Keratinocyte (primary cell): Measurements from ENCODE around the gene LUC7L3. TPM values are rescaled to one million over a fixed set of nuclear protein-coding genes. Genes with fewer than 3 reads are reported as not detected.
A peak's percentile ranks its signal among the peaks of the same experiment; 100 is the strongest.

Experiments used
- DNase-seq: peaks from one replicate; pipeline ENCODE4 v3.0.0-alpha.2; 2011; ENCODE audit warnings: low read depth, missing footprints, low spot score
- FAIRE-seq: peaks from 2 replicates; lab custom pipeline; 2011; peaks lifted over from hg19 to GRCh38; lab: Jason Lieb, UNC
- H2AFZ ChIP-seq: 2 replicates; pipeline ENCODE4 v1.6.0; 2012; ENCODE audit warnings: low read length, control low read depth, inconsistent platforms; ENCODE audit not compliant: control insufficient read depth
- H3K27ac ChIP-seq: 2 replicates; pipeline ENCODE4 v1.5.1; 2011; ENCODE audit warnings: low read length; ENCODE audit not compliant: control insufficient read depth, insufficient read depth
- H3K27me3 ChIP-seq: 3 replicates; pipeline ENCODE4 v1.6.0; 2011; ENCODE audit warnings: low read length; ENCODE audit not compliant: control insufficient read depth, insufficient read depth; ENCODE audit errors: extremely low read depth
- H3K36me3 ChIP-seq, 2 experiments: 2 replicates in 1 of 2; 3 replicates in 1 of 2; pipeline ENCODE4 v1.5.1; 2011; ENCODE audit warnings: low read length in 2 of 2, mild to moderate bottlenecking in 1 of 2; ENCODE audit not compliant: control insufficient read depth in 2 of 2, insufficient read depth in 2 of 2; ENCODE audit errors: extremely low read depth in 1 of 2
- H3K4me1 ChIP-seq: 3 replicates; pipeline ENCODE4 v1.5.1; 2011; ENCODE audit warnings: low read length; ENCODE audit not compliant: control insufficient read depth, insufficient read depth; ENCODE audit errors: extremely low read depth
- H3K4me2 ChIP-seq: 3 replicates; pipeline ENCODE4 v1.6.0; 2011; ENCODE audit warnings: low read depth, low read length; ENCODE audit not compliant: control insufficient read depth, insufficient read depth; ENCODE audit errors: extremely low read depth
- H3K4me3 ChIP-seq, 3 experiments: fragments of 200-600 bp in 1 of 3; sonication (generic) in 1 of 3; 2 replicates in 2 of 3; 3 replicates in 1 of 3; pipeline ENCODE4 v1.5.1; 2011 to 2016; ENCODE audit warnings: low read length in 3 of 3, mild to moderate bottlenecking in 3 of 3, control low read depth in 2 of 3, inconsistent platforms in 1 of 3, low read depth in 1 of 3, mixed read lengths in 1 of 3, mixed run types in 1 of 3, moderate library complexity in 1 of 3; ENCODE audit not compliant: control insufficient read depth in 2 of 3, insufficient read depth in 2 of 3; ENCODE audit errors: extremely low read depth in 1 of 3
- H3K79me2 ChIP-seq: 2 replicates; pipeline ENCODE4 v1.6.0; 2012; ENCODE audit warnings: low read length; ENCODE audit not compliant: control insufficient read depth, insufficient read depth
- H3K9ac ChIP-seq: 3 replicates; pipeline ENCODE4 v1.6.0; 2011; ENCODE audit warnings: low read length; ENCODE audit not compliant: control insufficient read depth, insufficient read depth; ENCODE audit errors: extremely low read depth
- H3K9me1 ChIP-seq: 3 replicates; pipeline ENCODE4 v1.6.0; 2011; ENCODE audit warnings: low read length; ENCODE audit not compliant: control insufficient read depth, insufficient read depth; ENCODE audit errors: extremely low read depth
- H3K9me3 ChIP-seq: 2 replicates; pipeline ENCODE4 v1.5.1; 2012; ENCODE audit warnings: low read depth, low read length; ENCODE audit not compliant: control insufficient read depth
- H4K20me1 ChIP-seq: 3 replicates; pipeline ENCODE4 v1.6.0; 2011; ENCODE audit warnings: low read length; ENCODE audit not compliant: control insufficient read depth, insufficient read depth; ENCODE audit errors: extremely low read depth
- CTCF ChIP-seq, 3 experiments: IDR thresholded peaks in 1 of 3; conservative IDR thresholded peaks in 1 of 3; optimal IDR thresholded peaks in 1 of 3; 2 replicates in 2 of 3; 3 replicates in 1 of 3; pipeline versions ENCODE3 to v1.5.1; 2011; ENCODE audit warnings: low read length in 3 of 3, mild to moderate bottlenecking in 3 of 3, moderate library complexity in 2 of 3, control low read depth in 1 of 3, inconsistent platforms in 1 of 3; ENCODE audit not compliant: insufficient read depth in 2 of 3; ENCODE audit errors: extremely low read depth in 1 of 3
- EZH2 ChIP-seq: IDR thresholded peaks from one replicate; pipeline ENCODE4 v1.6.1; 2012; ENCODE audit warnings: inconsistent platforms, mild to moderate bottlenecking, low read length, moderate library complexity
- dilution Hi-C: fragments of 300-500 bp; cut with MboI; formaldehyde crosslinking; loops from one replicate; pipeline ENCODE4 v1.7.0; 2020; ENCODE audit warnings: low sequenced_read_pairs; ENCODE audit not compliant: extremely low pct_ligation_motif_present
- polyA plus RNA-seq, 5 experiments: library from polyadenylated mRNA; depleted of rRNA in 3 of 5; stranded (reverse) in 3 of 5; stranded (forward) in 1 of 5; unstranded in 1 of 5; fragments of >200 nt; gene quantifications; 1 replicate in 1 of 5; 2 replicates in 3 of 5; 3 replicates in 1 of 5; pipeline versions ENCODE4 v1.2.1 to v1.2.3, GENCODE V29; 2011 to 2012; ENCODE audit warnings: missing spikeins in 2 of 5, low read depth in 1 of 5, low replicate concordance in 1 of 5

The LUC7L3 gene
- polyA plus RNA-seq, 1 donor (not counting 4 experiments of a cell fraction or from before 2014, with no cell fraction given), result 92.4 TPM

GRCh38 chr17:50781167-50781566 is 61.8 kb downstream of the LUC7L3 start:
- DNase-seq, result no peak
- Histone ChIP-seq H3K27me3 (no peaks in the 10 kb centered on the region), H3K9ac (no peak overlapping the region), H3K36me3 (no peaks in the 10 kb centered on the region), H3K79me2 (no peaks in the 10 kb centered on the region), H3K9me1 (no peaks in the 10 kb centered on the region), H4K20me1 (no peaks in the 10 kb centered on the region), H3K9me3 (no peaks in the 10 kb centered on the region), H3K4me1 (peaks cover 16% of the 10 kb centered on the region), H3K4me2 (no peak overlapping the region), H2AFZ (no peak overlapping the region), H3K4me3 (no peak overlapping the region), H3K27ac (no peak overlapping the region)
- TF ChIP-seq CTCF (optimal IDR thresholded peaks at IDR 0.05 in 1 of 3, IDR thresholded peaks at IDR 0.05 in 1 of 3, conservative IDR thresholded peaks at IDR 0.05 in 1 of 3; ENCODE audit: extremely low read depth in 1 of 3, insufficient read depth in 2 of 3, low read length in 3 of 3) (no peak), EZH2 (no peak)
- dilution Hi-C loops, result no loop called here
- no peak for FAIRE-seq

- Histone ChIP-seq H3K9me3 (no peaks in the 10 kb centered on the region), H3K4me3 (no peak overlapping the region), H3K9me1 (no peaks in the 10 kb centered on the region), H3K4me1 (peaks cover 29% of the 10 kb centered on the region), H3K4me2 (no peak overlapping the region), H4K20me1 (no peaks in the 10 kb centered on the region), H3K9ac (no peak overlapping the region), H3K79me2 (no peaks in the 10 kb centered on the region), H2AFZ (peak overlapping the region; percentile 47), H3K36me3 (no peaks in the 10 kb centered on the region), H3K27ac (no peak overlapping the region), H3K27me3 (no peaks in the 10 kb centered on the region)
- dilution Hi-C loops, result no loop called here
- peak; percentile 66 for DNase-seq
- peak; percentile 66 for FAIRE-seq
- TF ChIP-seq CTCF (optimal IDR thresholded peaks at IDR 0.05 in 1 of 3, IDR thresholded peaks at IDR 0.05 in 1 of 3, conservative IDR thresholded peaks at IDR 0.05 in 1 of 3; ENCODE audit: extremely low read depth in 1 of 3, insufficient read depth in 2 of 3, low read length in 3 of 3) (peak; percentile 98 to 99 (median 99)), EZH2 (no peak)
Observed at GRCh38 chr17:50783193-50783660, 63.8 kb downstream of the LUC7L3 start.
